ENCODE results near the gene ASIC5. TPM values are rescaled to one million over a fixed set of nuclear protein-coding genes. Genes with fewer than 3 reads are reported as not detected.
A peak's percentile ranks its signal among the peaks of the same experiment; 100 is the strongest.
"Not testable (repeated sequence)": the region's sequence is repeated elsewhere in the genome, so short reads cannot be mapped to it uniquely, and the experiment has no call there.

The ASIC5 gene
- total RNA-seq, 1 donor: not detected

DNA sequence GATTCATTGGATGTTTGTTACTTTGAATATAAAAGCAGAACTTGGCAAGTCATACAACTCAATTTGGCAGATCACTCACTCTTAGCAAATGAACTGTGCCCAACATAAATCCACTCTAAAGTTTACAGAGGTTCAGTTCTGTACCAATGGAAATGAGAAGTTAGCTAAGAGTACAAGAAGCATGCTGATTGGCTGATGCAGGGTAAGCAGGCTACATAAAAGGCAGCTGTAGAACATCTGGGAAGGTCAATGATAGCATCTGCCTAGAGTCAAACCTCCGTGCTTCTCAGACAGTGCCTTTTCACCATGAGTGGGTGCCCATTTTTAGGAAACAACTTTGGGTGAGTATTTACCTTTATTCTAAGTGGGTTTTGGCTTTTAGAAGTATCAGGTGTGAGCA, 37.4 kb upstream of the ASIC5 start, which contains the start of gene TDO2:
TDO2 (plus strand) TSS at position 244 of the 400 bp plus-strand sequence; CDS start at position 307, 63 bp downstream.
- no peak for DNase-seq (ENCODE audit: insufficient read length, low spot score, missing footprints)
- H3K27ac ChIP-seq (ENCODE audit: low read depth, low read length): no peak within 1 kb of the TSS
- H3K36me3 ChIP-seq (ENCODE audit: insufficient read depth, low read length): no peaks in the 10 kb centered on the region
- H2AFZ ChIP-seq (ENCODE audit: low read length): no peak within 1 kb of the TSS
- no peaks in the 10 kb centered on the region for H3K9me3 ChIP-seq (ENCODE audit: low read depth, low read length)
- TF ChIP-seq, protein P1, sequence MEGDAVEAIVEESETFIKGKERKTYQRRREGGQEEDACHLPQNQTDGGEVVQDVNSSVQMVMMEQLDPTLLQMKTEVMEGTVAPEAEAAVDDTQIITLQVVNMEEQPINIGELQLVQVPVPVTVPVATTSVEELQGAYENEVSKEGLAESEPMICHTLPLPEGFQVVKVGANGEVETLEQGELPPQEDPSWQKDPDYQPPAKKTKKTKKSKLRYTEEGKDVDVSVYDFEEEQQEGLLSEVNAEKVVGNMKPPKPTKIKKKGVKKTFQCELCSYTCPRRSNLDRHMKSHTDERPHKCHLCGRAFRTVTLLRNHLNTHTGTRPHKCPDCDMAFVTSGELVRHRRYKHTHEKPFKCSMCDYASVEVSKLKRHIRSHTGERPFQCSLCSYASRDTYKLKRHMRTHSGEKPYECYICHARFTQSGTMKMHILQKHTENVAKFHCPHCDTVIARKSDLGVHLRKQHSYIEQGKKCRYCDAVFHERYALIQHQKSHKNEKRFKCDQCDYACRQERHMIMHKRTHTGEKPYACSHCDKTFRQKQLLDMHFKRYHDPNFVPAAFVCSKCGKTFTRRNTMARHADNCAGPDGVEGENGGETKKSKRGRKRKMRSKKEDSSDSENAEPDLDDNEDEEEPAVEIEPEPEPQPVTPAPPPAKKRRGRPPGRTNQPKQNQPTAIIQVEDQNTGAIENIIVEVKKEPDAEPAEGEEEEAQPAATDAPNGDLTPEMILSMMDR (IDR thresholded peaks at IDR 0.05; ENCODE audit: extremely low read depth, low read depth, low read length): no peak
- no peak within 1 kb of the TSS for H3K4me3 ChIP-seq (ENCODE audit: insufficient read depth, low read length)
- H4K20me1 ChIP-seq (ENCODE audit: insufficient read depth, low read length): no peaks in the 10 kb centered on the region
- no peak within 1 kb of the TSS for H3K4me2 ChIP-seq (ENCODE audit: insufficient read depth, low read length)
- H3K79me2 ChIP-seq (ENCODE audit: insufficient read depth, low read length): no peaks in the 10 kb centered on the region
- peaks cover 14% of the 10 kb centered on the region for H3K4me1 ChIP-seq (ENCODE audit: insufficient read depth, low read length)
- H3K27me3 ChIP-seq (ENCODE audit: insufficient read depth, low read length): peaks cover 18% of the 10 kb centered on the region

DNA sequence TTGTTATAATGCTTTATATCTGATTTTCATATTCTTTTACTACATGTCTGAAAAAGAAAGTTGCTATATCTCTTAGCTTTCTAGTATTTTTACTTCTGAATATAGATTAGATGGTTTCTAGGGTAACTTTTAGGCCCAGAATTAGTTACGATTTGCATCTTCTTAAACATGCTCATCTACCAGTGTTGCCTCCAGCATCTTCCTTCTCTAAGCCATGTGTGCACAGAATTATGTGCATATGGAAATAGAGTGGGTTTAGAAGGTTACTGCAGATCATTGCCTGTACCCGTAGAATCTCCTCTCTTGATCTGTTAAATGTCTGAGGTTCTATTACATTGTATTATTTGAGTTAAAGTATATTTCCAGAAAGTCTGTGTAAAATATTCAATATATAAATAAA, 34.9 kb upstream of the ASIC5 start:
- H3K27me3 ChIP-seq (ENCODE audit: insufficient read depth, low read length): peaks cover 12% of the 10 kb centered on the region
- no peaks in the 10 kb centered on the region for H3K36me3 ChIP-seq (ENCODE audit: insufficient read depth, low read length)
- no peaks in the 10 kb centered on the region for H3K79me2 ChIP-seq (ENCODE audit: insufficient read depth, low read length)
- H3K9me3 ChIP-seq (ENCODE audit: low read depth, low read length): no peaks in the 10 kb centered on the region
- no peaks in the 10 kb centered on the region for H3K4me1 ChIP-seq (ENCODE audit: insufficient read depth, low read length)
- no peak overlapping the region for H3K27ac ChIP-seq (ENCODE audit: low read depth, low read length)
- H3K4me3 ChIP-seq (ENCODE audit: insufficient read depth, low read length): no peak overlapping the region
- no peak overlapping the region for H2AFZ ChIP-seq (ENCODE audit: low read length)
- no peak for DNase-seq (ENCODE audit: insufficient read length, low spot score, missing footprints)
- no peaks in the 10 kb centered on the region for H4K20me1 ChIP-seq (ENCODE audit: insufficient read depth, low read length)
- TF ChIP-seq, protein P1 (IDR thresholded peaks at IDR 0.05; ENCODE audit: extremely low read depth, low read depth, low read length): no peak
- no peak overlapping the region for H3K4me2 ChIP-seq (ENCODE audit: insufficient read depth, low read length)

DNA sequence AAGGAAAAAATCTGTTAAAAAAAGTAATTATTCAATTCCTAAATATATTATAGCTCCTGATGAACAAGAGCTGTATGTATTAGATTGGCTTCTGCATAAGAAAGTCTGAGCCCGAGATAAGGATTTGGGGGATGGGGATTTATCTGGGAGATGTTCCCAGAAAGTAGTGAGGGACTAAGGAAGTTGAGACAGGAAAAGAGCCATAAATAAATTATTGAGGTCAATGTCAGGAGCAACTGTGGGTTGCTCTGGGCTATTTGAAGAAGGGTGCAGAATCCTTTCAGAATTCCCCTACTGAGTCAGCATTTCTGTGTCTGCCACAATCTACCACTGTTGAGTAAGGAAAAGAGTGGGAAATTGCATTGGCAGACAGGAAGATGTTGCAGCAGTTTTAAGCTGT, 34.3 kb upstream of the ASIC5 start:
- Histone ChIP-seq H3K9me3 (ENCODE audit: low read depth, low read length) (no peaks in the 10 kb centered on the region), H3K27ac (ENCODE audit: low read depth, low read length) (no peak overlapping the region), H3K4me2 (ENCODE audit: insufficient read depth, low read length) (no peak overlapping the region), H3K36me3 (ENCODE audit: insufficient read depth, low read length) (no peaks in the 10 kb centered on the region), H4K20me1 (ENCODE audit: insufficient read depth, low read length) (no peaks in the 10 kb centered on the region), H3K79me2 (ENCODE audit: insufficient read depth, low read length) (no peaks in the 10 kb centered on the region), H3K4me3 (ENCODE audit: insufficient read depth, low read length) (no peak overlapping the region), H2AFZ (ENCODE audit: low read length) (no peak overlapping the region), H3K27me3 (ENCODE audit: insufficient read depth, low read length) (peaks cover 9% of the 10 kb centered on the region), H3K4me1 (ENCODE audit: insufficient read depth, low read length) (no peaks in the 10 kb centered on the region)
- peak; percentile 59 for DNase-seq (ENCODE audit: insufficient read length, low spot score, missing footprints)
- TF ChIP-seq, protein P1 (IDR thresholded peaks at IDR 0.05; ENCODE audit: extremely low read depth, low read depth, low read length): no peak

DNA sequence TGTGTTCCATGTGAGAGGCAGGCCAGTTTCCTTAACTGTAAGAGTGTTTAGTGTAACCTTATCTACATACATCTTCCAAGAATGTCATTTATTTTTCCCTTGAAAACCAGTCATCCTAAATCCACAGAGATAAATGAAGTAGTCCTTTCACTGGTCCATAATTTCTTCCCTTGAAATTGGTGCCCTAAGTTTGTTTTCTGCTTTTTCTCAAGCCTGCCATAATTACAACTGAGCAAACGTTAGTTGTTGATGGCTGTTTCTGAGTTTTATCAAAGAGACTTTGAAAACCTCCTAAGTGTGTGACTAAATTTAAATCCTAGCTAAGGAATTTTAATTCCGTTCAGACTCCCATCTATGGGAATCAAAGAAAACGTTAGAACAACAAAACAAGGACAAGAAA, 33.8 kb upstream of the ASIC5 start:
- TF ChIP-seq, protein P1 (IDR thresholded peaks at IDR 0.05; ENCODE audit: extremely low read depth, low read depth, low read length): no peak
- Histone ChIP-seq H3K4me2 (ENCODE audit: insufficient read depth, low read length) (no peak overlapping the region), H3K27ac (ENCODE audit: low read depth, low read length) (no peak overlapping the region), H4K20me1 (ENCODE audit: insufficient read depth, low read length) (no peaks in the 10 kb centered on the region), H3K79me2 (ENCODE audit: insufficient read depth, low read length) (no peaks in the 10 kb centered on the region), H3K36me3 (ENCODE audit: insufficient read depth, low read length) (no peaks in the 10 kb centered on the region), H3K4me3 (ENCODE audit: insufficient read depth, low read length) (no peak overlapping the region), H3K9me3 (ENCODE audit: low read depth, low read length) (no peaks in the 10 kb centered on the region), H2AFZ (ENCODE audit: low read length) (no peak overlapping the region), H3K4me1 (ENCODE audit: insufficient read depth, low read length) (no peaks in the 10 kb centered on the region), H3K27me3 (ENCODE audit: insufficient read depth, low read length) (peaks cover 4% of the 10 kb centered on the region)
- DNase-seq (ENCODE audit: insufficient read length, low spot score, missing footprints): no peak

DNA sequence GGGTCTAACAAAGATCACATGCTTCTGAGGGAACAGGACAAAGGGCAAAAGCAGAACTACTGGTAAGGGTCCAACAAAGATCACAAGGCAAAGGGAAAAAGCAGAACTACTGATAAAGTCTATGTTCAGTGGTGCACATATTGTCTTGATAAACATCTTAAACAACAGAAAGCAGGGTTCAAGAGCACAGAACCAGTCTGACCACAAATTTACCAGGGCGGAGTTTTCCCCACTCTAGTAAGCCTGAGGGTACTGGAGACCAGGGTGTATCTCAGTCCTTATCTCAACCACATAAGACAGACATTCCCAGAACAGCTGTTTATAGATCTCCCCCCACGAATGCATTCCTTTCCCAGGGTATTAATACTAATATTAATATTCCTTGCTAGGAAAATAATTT, 32.3 kb upstream of the ASIC5 start:
- not testable (repeated sequence) for H4K20me1 ChIP-seq (ENCODE audit: insufficient read depth, low read length); DNase-seq (ENCODE audit: insufficient read length, low spot score, missing footprints)

More for the DNA sequence above, 32.3 kb upstream of the ASIC5 start:
- H3K4me1 ChIP-seq (ENCODE audit: insufficient read depth, low read length); H3K27me3 ChIP-seq (ENCODE audit: insufficient read depth, low read length); H3K36me3 ChIP-seq (ENCODE audit: insufficient read depth, low read length); H3K4me3 ChIP-seq (ENCODE audit: insufficient read depth, low read length); H3K27ac ChIP-seq (ENCODE audit: low read depth, low read length); H2AFZ ChIP-seq (ENCODE audit: low read length); H3K79me2 ChIP-seq (ENCODE audit: insufficient read depth, low read length); H3K9me3 ChIP-seq (ENCODE audit: low read depth, low read length); H3K4me2 ChIP-seq (ENCODE audit: insufficient read depth, low read length): not testable (repeated sequence)

Data from osteoblast (primary cell).